Measurements from ENCODE around the gene NT5E. TPM values are rescaled to one million over a fixed set of nuclear protein-coding genes. Genes with fewer than 3 reads are reported as not detected.
A peak's percentile ranks its signal among the peaks of the same experiment; 100 is the strongest.

The NT5E gene
- polyA plus RNA-seq, 1 of the 3 experiments (the other 2 are of a cell fraction) = 443 TPM

GRCh38 chr6:85482206-85482904 lies 32.5 kb downstream of the NT5E start (continued):
- TF ChIP-seq IRF3 (IDR thresholded peaks at IDR 0.05; ENCODE audit: low read depth, low read length) (no peak), FOXJ3 (CRISPR knock-in tag; IDR thresholded peaks at IDR 0.05) (no peak), RCOR1 (IDR thresholded peaks at IDR 0.05; ENCODE audit: low read length) (no peak), RAD21 (IDR thresholded peaks at IDR 0.05; ENCODE audit: low read length) (no peak)
- TF ChIP-seq, protein P1, sequence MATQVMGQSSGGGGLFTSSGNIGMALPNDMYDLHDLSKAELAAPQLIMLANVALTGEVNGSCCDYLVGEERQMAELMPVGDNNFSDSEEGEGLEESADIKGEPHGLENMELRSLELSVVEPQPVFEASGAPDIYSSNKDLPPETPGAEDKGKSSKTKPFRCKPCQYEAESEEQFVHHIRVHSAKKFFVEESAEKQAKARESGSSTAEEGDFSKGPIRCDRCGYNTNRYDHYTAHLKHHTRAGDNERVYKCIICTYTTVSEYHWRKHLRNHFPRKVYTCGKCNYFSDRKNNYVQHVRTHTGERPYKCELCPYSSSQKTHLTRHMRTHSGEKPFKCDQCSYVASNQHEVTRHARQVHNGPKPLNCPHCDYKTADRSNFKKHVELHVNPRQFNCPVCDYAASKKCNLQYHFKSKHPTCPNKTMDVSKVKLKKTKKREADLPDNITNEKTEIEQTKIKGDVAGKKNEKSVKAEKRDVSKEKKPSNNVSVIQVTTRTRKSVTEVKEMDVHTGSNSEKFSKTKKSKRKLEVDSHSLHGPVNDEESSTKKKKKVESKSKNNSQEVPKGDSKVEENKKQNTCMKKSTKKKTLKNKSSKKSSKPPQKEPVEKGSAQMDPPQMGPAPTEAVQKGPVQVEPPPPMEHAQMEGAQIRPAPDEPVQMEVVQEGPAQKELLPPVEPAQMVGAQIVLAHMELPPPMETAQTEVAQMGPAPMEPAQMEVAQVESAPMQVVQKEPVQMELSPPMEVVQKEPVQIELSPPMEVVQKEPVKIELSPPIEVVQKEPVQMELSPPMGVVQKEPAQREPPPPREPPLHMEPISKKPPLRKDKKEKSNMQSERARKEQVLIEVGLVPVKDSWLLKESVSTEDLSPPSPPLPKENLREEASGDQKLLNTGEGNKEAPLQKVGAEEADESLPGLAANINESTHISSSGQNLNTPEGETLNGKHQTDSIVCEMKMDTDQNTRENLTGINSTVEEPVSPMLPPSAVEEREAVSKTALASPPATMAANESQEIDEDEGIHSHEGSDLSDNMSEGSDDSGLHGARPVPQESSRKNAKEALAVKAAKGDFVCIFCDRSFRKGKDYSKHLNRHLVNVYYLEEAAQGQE (IDR thresholded peaks at IDR 0.05; ENCODE audit: low read depth, low read length) = no peak
- TF ChIP-seq, protein P2, sequence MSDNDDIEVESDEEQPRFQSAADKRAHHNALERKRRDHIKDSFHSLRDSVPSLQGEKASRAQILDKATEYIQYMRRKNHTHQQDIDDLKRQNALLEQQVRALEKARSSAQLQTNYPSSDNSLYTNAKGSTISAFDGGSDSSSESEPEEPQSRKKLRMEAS (IDR thresholded peaks at IDR 0.05; ENCODE audit: low read depth) = peak; percentile 56

DNA sequence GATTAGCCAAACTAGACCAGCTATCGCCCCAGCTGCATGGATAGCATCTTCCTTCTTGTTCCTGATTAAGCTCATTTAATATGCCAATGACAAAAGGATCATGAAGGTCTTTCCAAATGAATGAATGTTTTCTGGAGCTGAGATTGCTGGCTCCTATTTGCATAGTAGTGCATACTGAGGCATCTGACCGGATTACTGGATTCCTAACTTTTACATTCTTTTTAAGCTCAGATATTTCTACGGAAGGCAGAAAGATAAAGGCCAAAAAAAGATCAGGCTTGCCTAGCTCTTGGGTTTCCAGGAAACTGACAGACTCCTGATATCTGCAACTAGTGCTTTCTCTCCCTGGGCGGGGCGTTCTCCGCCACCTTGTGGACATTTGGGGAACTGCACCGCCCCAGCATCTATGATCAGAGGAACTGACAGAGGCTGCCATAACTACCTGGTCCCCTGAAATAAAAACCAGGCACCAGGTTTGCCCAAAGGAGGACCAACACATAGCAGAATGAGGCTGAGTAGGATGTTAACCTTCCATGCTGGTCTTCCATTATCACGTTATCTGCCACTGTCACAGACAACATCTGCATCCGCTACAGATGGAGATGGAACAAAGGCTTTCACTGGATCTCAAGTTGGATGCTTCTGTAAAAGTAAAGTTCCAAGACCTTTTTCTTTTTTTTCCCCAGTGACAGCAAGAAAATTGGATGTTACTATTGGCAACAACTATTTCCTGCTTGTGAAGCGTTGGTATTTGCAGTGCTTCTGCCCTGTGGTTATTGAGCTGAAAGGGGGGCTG lies 33.2 kb downstream of the NT5E start:
- Histone ChIP-seq H3K27ac (ENCODE audit: low read depth in 2 of 2, low read length in 1 of 2) (peak overlapping the region; percentile 67 to 92), H3K36me3 (replicated peaks in 1 of 2; ENCODE audit: control insufficient read depth in 1 of 2, insufficient read depth in 2 of 2, low read length in 1 of 2) (peaks cover 69 to 72% of the 10 kb centered on the region in 2 experiments), H3K4me3 (ENCODE audit: low read depth in 2 of 2, low read length in 1 of 2) (no peak overlapping the region; a peak in 1 of 4 replicates), H3K4me1 (ENCODE audit: control insufficient read depth in 1 of 2, insufficient read depth in 2 of 2, low read depth in 1 of 2, low read length in 1 of 2) (peaks cover 6 to 15% of the 10 kb centered on the region in 2 experiments; a peak in 3 of 4 replicates), H3F3A (replicated peaks; ENCODE audit: insufficient read depth) (peaks cover 36% of the 10 kb centered on the region), H3K9ac (peak overlapping the region; percentile 11; the same call in 1 of the 2 replicates), H3K9me2 (no peaks in the 10 kb centered on the region), H3K4me2 (peak overlapping the region; percentile 30), H3K9me3 (no peaks in the 10 kb centered on the region), H2AFZ (ENCODE audit: low read depth) (no peak overlapping the region), H3K27me3 (ENCODE audit: insufficient read depth) (no peaks in the 10 kb centered on the region), H3K79me2 (ENCODE audit: insufficient read depth) (peaks cover 40% of the 10 kb centered on the region), H4K20me1 (ENCODE audit: insufficient read depth) (no peaks in the 10 kb centered on the region)
- ChIA-PET POLR2A (no interaction called here), CTCF (interaction anchor here (0.5 to 3.5 kb wide), 57 partner anchors 9 to 1559 kb away, joined by 3 to 62 read pairs (median 5); partner anchors contain the start of gene NT5E)
- peak; percentile 64 for DNase-seq
- 24% methylated on average over 10 of the region's 10 CpGs for WGBS (ENCODE audit: low lambda C conversion rate)
- no peak for TF ChIP-seq ZBTB33 (IDR thresholded peaks at IDR 0.05; ENCODE audit: borderline replicate concordance, low read depth)
- TF ChIP-seq JUND (IDR thresholded peaks at IDR 0.05) = no peak
- TF ChIP-seq, protein P3, sequence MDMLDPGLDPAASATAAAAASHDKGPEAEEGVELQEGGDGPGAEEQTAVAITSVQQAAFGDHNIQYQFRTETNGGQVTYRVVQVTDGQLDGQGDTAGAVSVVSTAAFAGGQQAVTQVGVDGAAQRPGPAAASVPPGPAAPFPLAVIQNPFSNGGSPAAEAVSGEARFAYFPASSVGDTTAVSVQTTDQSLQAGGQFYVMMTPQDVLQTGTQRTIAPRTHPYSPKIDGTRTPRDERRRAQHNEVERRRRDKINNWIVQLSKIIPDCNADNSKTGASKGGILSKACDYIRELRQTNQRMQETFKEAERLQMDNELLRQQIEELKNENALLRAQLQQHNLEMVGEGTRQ (IDR thresholded peaks at IDR 0.05; ENCODE audit: borderline replicate concordance, low read depth, low read length) = no peak
- no peak for TF ChIP-seq FOXJ3 (CRISPR knock-in tag; IDR thresholded peaks at IDR 0.05)
- no peak for TF ChIP-seq TCF12 (IDR thresholded peaks at IDR 0.05)
- TF ChIP-seq, protein P2 (IDR thresholded peaks at IDR 0.05; ENCODE audit: low read depth) = no peak; the same call in 1 of the 2 replicates
- no peak for TF ChIP-seq EZH2phosphoT487 (IDR thresholded peaks at IDR 0.05; ENCODE audit: borderline replicate concordance, low read depth)
- TF ChIP-seq FOXM1 (IDR thresholded peaks at IDR 0.05; ENCODE audit: low read depth) = no peak
- TF ChIP-seq, protein P1 (IDR thresholded peaks at IDR 0.05; ENCODE audit: low read depth, low read length) = no peak
- TF ChIP-seq FOSL2 (IDR thresholded peaks at IDR 0.05; ENCODE audit: borderline replicate concordance, low read depth) = no peak
- TF ChIP-seq TEAD4 (IDR thresholded peaks at IDR 0.05; ENCODE audit: borderline replicate concordance, insufficient read depth) = no peak
- TF ChIP-seq RAD21 (IDR thresholded peaks at IDR 0.05; ENCODE audit: low read length) = peak; percentile 79
